SU-DHL-6 (cell line): ENCODE measurements around the gene RGMB.

Source experiments
- H2AFZ ChIP-seq: fragments of 200-600 bp; sonication (generic); 2 replicates; pipeline ENCODE4 v1.6.1; 2014; ENCODE audit warnings: low read depth, mild to moderate bottlenecking, moderate library complexity, mixed read lengths, antibody characterized with exemption, low read length; ENCODE audit not compliant: severe bottlenecking
- H3F3A ChIP-seq: fragments of 200-600 bp; shearing (Covaris generic); 2 replicates; pipeline ENCODE4 v1.6.0; 2016; ENCODE audit warnings: antibody characterized with exemption, mild to moderate bottlenecking; ENCODE audit not compliant: insufficient read depth
- H3K27ac ChIP-seq: fragments of 200-600 bp; sonication (generic); 2 replicates; pipeline ENCODE4 v1.5.1; 2016; ENCODE audit warnings: low read depth, mild to moderate bottlenecking, low read length, moderate library complexity, mixed read lengths
- H3K27me3 ChIP-seq: fragments of 200-600 bp; sonication (generic), shearing (Covaris generic); 2 replicates; pipeline ENCODE4 v1.6.0; 2014; ENCODE audit warnings: mild to moderate bottlenecking, low read length
- H3K36me3 ChIP-seq: fragments of 200-600 bp; sonication (generic); 2 replicates; pipeline ENCODE4 v1.6.1; 2014; ENCODE audit warnings: mild to moderate bottlenecking, low read length, mixed read lengths
- H3K4me2 ChIP-seq: fragments of 300-600, 200-600 bp; shearing (Covaris generic), sonication (generic); 2 replicates; pipeline ENCODE4 v1.6.0; 2014; ENCODE audit warnings: low read length, low read depth, mild to moderate bottlenecking; ENCODE audit not compliant: poor library complexity, severe bottlenecking
- H3K4me3 ChIP-seq: fragments of 200-600 bp; sonication (generic); 2 replicates; pipeline ENCODE4 v1.5.1; 2014; ENCODE audit warnings: antibody characterized with exemption, low read length, mild to moderate bottlenecking, mixed read lengths; ENCODE audit not compliant: insufficient read depth, poor library complexity, severe bottlenecking
- H3K79me2 ChIP-seq: fragments of 200-600 bp; sonication (generic); 2 replicates; pipeline ENCODE4 v1.6.1; 2014; ENCODE audit warnings: mild to moderate bottlenecking, low read length, moderate library complexity; ENCODE audit not compliant: insufficient read depth
- H3K9ac ChIP-seq: fragments of 200-600 bp; sonication (generic); 2 replicates; pipeline ENCODE4 v1.7.0; 2014; ENCODE audit warnings: mild to moderate bottlenecking, low read length
- H3K9me2 ChIP-seq: fragments of 200-600 bp; sonication (generic); replicated peaks from 2 replicates; pipeline ENCODE4 v1.6.1; 2014; ENCODE audit warnings: low read length; ENCODE audit not compliant: insufficient read depth
- H3K9me3 ChIP-seq: fragments of 200-600 bp; sonication (generic); 2 replicates; pipeline ENCODE4 v1.6.1; 2014; ENCODE audit warnings: low read length, mixed read lengths; ENCODE audit not compliant: insufficient read depth
- H4K20me1 ChIP-seq: fragments of 200-600 bp; sonication (generic); 2 replicates; pipeline ENCODE4 v1.6.1; 2014; ENCODE audit warnings: low read depth, mild to moderate bottlenecking, antibody characterized with exemption, low read length, moderate library complexity, mixed read lengths
- EZH2phosphoT487 ChIP-seq: fragments of 200-600 bp; sonication (generic), shearing (Covaris generic); conservative IDR thresholded peaks from 2 replicates; pipeline ENCODE4 v1.6.1; 2018; ENCODE audit warnings: mild to moderate bottlenecking, antibody characterized with exemption, low read length, moderate library complexity, mixed read lengths
- TF ChIP-seq, protein P1 (sequence below): fragments of 200-600 bp; sonication (generic); IDR thresholded peaks from one replicate; pipeline ENCODE4 v1.5.1; 2017; ENCODE audit warnings: antibody characterized with exemption, mild to moderate bottlenecking, low read length, moderate library complexity; ENCODE audit not compliant: insufficient read depth, poor library complexity, severe bottlenecking

The RGMB gene

DNA sequence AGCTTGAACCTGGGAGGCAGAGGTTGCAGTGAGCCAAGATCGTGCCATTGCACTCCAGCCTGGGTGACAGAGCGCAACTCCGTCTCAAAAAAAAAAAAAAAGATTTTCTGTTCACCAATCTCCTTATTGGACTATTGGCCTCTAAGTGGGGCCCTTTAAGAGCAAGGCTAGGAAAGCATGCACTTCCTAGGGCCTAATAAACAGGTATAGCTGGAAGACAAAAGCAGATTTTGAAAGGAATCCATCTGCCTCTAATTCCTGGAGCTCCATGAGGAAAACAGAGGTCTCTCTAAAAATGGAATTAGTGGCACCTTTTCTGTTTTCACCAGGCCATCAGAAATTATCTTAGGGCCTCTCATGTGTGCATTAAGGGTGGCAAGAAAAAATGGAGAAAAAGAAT, 70.0 kb downstream of the RGMB start:
- no peak overlapping the region for H3K4me2 ChIP-seq
- H3K4me3 ChIP-seq, result no peak overlapping the region
- no peaks in the 10 kb centered on the region for H3K9me2 ChIP-seq
- no peaks in the 10 kb centered on the region for H3K79me2 ChIP-seq
- H4K20me1 ChIP-seq, result no peaks in the 10 kb centered on the region
- no peak overlapping the region for H3K9ac ChIP-seq
- no peaks in the 10 kb centered on the region for H3F3A ChIP-seq
- H3K27me3 ChIP-seq, result no peaks in the 10 kb centered on the region
- TF ChIP-seq EZH2phosphoT487, result no peak
- TF ChIP-seq, protein P1, sequence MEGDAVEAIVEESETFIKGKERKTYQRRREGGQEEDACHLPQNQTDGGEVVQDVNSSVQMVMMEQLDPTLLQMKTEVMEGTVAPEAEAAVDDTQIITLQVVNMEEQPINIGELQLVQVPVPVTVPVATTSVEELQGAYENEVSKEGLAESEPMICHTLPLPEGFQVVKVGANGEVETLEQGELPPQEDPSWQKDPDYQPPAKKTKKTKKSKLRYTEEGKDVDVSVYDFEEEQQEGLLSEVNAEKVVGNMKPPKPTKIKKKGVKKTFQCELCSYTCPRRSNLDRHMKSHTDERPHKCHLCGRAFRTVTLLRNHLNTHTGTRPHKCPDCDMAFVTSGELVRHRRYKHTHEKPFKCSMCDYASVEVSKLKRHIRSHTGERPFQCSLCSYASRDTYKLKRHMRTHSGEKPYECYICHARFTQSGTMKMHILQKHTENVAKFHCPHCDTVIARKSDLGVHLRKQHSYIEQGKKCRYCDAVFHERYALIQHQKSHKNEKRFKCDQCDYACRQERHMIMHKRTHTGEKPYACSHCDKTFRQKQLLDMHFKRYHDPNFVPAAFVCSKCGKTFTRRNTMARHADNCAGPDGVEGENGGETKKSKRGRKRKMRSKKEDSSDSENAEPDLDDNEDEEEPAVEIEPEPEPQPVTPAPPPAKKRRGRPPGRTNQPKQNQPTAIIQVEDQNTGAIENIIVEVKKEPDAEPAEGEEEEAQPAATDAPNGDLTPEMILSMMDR, result no peak
- no peaks in the 10 kb centered on the region for H3K36me3 ChIP-seq
- H3K27ac ChIP-seq, result no peak overlapping the region
- no peak overlapping the region for H2AFZ ChIP-seq
- H3K9me3 ChIP-seq, result peaks cover 12% of the 10 kb centered on the region; the same call in 1 of the 2 replicates

- Histone ChIP-seq H3K27ac (no peak overlapping the region), H3K27me3 (no peaks in the 10 kb centered on the region), H3K79me2 (no peaks in the 10 kb centered on the region), H4K20me1 (no peaks in the 10 kb centered on the region), H3K9me2 (no peaks in the 10 kb centered on the region), H3K4me3 (no peak overlapping the region), H2AFZ (no peak overlapping the region), H3F3A (no peaks in the 10 kb centered on the region), H3K4me2 (no peak overlapping the region), H3K36me3 (no peaks in the 10 kb centered on the region), H3K9ac (no peak overlapping the region), H3K9me3 (peaks cover 12% of the 10 kb centered on the region; the same call in 1 of the 2 replicates)
- TF ChIP-seq EZH2phosphoT487, result no peak
- TF ChIP-seq, protein P1, result no peak
These were observed 71.4 kb downstream of the RGMB start for GRCh38 chr5:98844865-98845264.

GRCh38 chr5:98845878-98846277, 72.4 kb downstream of the RGMB start:
- no peak overlapping the region for H3K4me2 ChIP-seq
- no peaks in the 10 kb centered on the region for H4K20me1 ChIP-seq
- H3K27me3 ChIP-seq, result no peaks in the 10 kb centered on the region
- peaks cover 12% of the 10 kb centered on the region; the same call in 1 of the 2 replicates for H3K9me3 ChIP-seq
- no peak overlapping the region for H3K27ac ChIP-seq
- H3K4me3 ChIP-seq, result no peak overlapping the region
- TF ChIP-seq, protein P1, result no peak
- TF ChIP-seq EZH2phosphoT487, result no peak
- H3K9ac ChIP-seq, result no peak overlapping the region
- no peaks in the 10 kb centered on the region for H3K79me2 ChIP-seq
- H3K36me3 ChIP-seq, result no peaks in the 10 kb centered on the region
- no peaks in the 10 kb centered on the region for H3K9me2 ChIP-seq
- H3F3A ChIP-seq, result 0 out of 2 replicates have a peak, but pooled peaks cover 4% of the 10 kb centered on the region
- no peak overlapping the region for H2AFZ ChIP-seq
